PC-3 (cell line): ENCODE measurements around the gene REELD1. TPM values are rescaled to one million over a fixed set of nuclear protein-coding genes. Genes with fewer than 3 reads are reported as not detected.

Experiments used
- ATAC-seq: fragments of 200-7000 bp; cut with Tn5 transposase; 2 replicates; pipeline ENCODE4 v1.9.1; 2020; ENCODE audit warnings: mild to moderate bottlenecking, moderate library complexity
- BruUV-seq: library from RNA; stranded (reverse); fragments of 400-500 nt; replicated peaks from 2 replicates; lab custom pipeline; 2021; lab: Mats Ljungman, UMichigan
- CTCF ChIA-PET: fragments of 300-600 bp; sonication (Branson Sonifier 250); formaldehyde crosslinking; loops from one replicate; lab custom pipeline; 2022; ENCODE audit warnings: antibody characterized with exemption; lab: Charles Lee
- POLR2A ChIA-PET: fragments of 300-600 bp; sonication (Branson Sonifier 250); formaldehyde crosslinking; loops from one replicate; lab custom pipeline; 2022; ENCODE audit warnings: antibody characterized with exemption; ENCODE audit not compliant: unreplicated experiment; lab: Charles Lee
- DNase-seq: peaks from one replicate; pipeline ENCODE4 v3.0.0-alpha.2; 2015
- H2AFZ ChIP-seq: fragments of 300-600 bp; sonication (generic); 2 replicates; pipeline ENCODE4 v1.6.0; 2016; ENCODE audit warnings: antibody characterized with exemption, low read length
- H3F3A ChIP-seq: fragments of 300-600 bp; sonication (generic); one replicate; pipeline ENCODE4 v1.6.0; 2017; ENCODE audit warnings: antibody characterized with exemption, low read length, control low read depth, mild to moderate bottlenecking; ENCODE audit not compliant: unreplicated experiment
- H3K27ac ChIP-seq: fragments of 300-600 bp; sonication (generic); 2 replicates; pipeline ENCODE4 v1.5.1; 2016; ENCODE audit warnings: mild to moderate bottlenecking, low read length
- H3K27me3 ChIP-seq: fragments of 300-600 bp; sonication (generic); 2 replicates; pipeline ENCODE4 v1.6.1; 2016; ENCODE audit warnings: low read length, mixed read lengths
- H3K36me3 ChIP-seq: fragments of 300-600 bp; sonication (generic); 2 replicates; pipeline ENCODE4 v1.6.1; 2016; ENCODE audit warnings: low read depth, mixed run types, low read length, mixed read lengths
- H3K4me1 ChIP-seq: fragments of 300-600 bp; sonication (generic); 2 replicates; pipeline ENCODE4 v1.5.1; 2016; ENCODE audit warnings: low read length; ENCODE audit not compliant: insufficient read depth
- H3K4me2 ChIP-seq: fragments of 300-600 bp; sonication (generic); 2 replicates; pipeline ENCODE4 v1.6.0; 2016; ENCODE audit warnings: low read length
- H3K4me3 ChIP-seq: fragments of 300-600 bp; sonication (generic); 2 replicates; pipeline ENCODE4 v1.5.1; 2016; ENCODE audit warnings: mild to moderate bottlenecking, low read length, mixed read lengths
- H3K79me2 ChIP-seq: fragments of 300-600 bp; sonication (generic); 2 replicates; pipeline ENCODE4 v1.6.1; 2017; ENCODE audit warnings: low read length, mixed read lengths
- H3K9ac ChIP-seq: fragments of 300-600 bp; sonication (generic); 2 replicates; pipeline ENCODE4 v1.6.0; 2016; ENCODE audit warnings: mild to moderate bottlenecking, low read length
- H3K9me2 ChIP-seq: fragments of 300-600 bp; sonication (generic); replicated peaks from 2 replicates; pipeline ENCODE4 v1.6.1; 2016; ENCODE audit warnings: mixed run types, low read length, mixed read lengths
- H3K9me3 ChIP-seq: fragments of 300-600 bp; sonication (generic); 2 replicates; pipeline ENCODE4 v1.6.1; 2016; ENCODE audit warnings: low read length, mixed read lengths
- H4K20me1 ChIP-seq: fragments of 300-600 bp; sonication (generic); 2 replicates; pipeline ENCODE4 v1.6.1; 2016; ENCODE audit warnings: low read length, mixed read lengths
- CTCF ChIP-seq: fragments of 300-600 bp; sonication (generic); conservative IDR thresholded peaks from 2 replicates; pipeline ENCODE4 v1.5.1; 2017; ENCODE audit warnings: antibody characterized with exemption, low read depth, mild to moderate bottlenecking, low read length
- EZH2 ChIP-seq: fragments of 300-600 bp; sonication (generic); IDR thresholded peaks from one replicate; pipeline ENCODE4 v1.6.1; 2017; ENCODE audit warnings: antibody characterized with exemption, mild to moderate bottlenecking, low read length; ENCODE audit not compliant: unreplicated experiment
- EZH2phosphoT487 ChIP-seq: fragments of 300-600 bp; sonication (generic); IDR thresholded peaks from 2 replicates; pipeline ENCODE4 v1.6.1; 2018; ENCODE audit warnings: mild to moderate bottlenecking, antibody characterized with exemption, low read length, borderline replicate concordance
- intact Hi-C: fragments of 100-400 bp; cut with micrococcal nuclease; formaldehyde crosslinking; loops from 2 replicates; pipeline ENCODE4 v1.9.0; 2023
- total RNA-seq: library from RNA; depleted of rRNA; stranded (reverse); fragments of >200 nt; gene quantifications from 2 replicates; pipeline ENCODE4 v1.2.3, GENCODE V29; 2014

The REELD1 gene
- total RNA-seq, 1 experiment from 2014 or later, result not detected

- H3K9me3 ChIP-seq, result no peaks in the 10 kb centered on the region
- H3K79me2 ChIP-seq, result no peaks in the 10 kb centered on the region
- no peaks in the 10 kb centered on the region for H3K27me3 ChIP-seq
- no peak overlapping the region for H3K4me3 ChIP-seq
- no peaks in the 10 kb centered on the region for H4K20me1 ChIP-seq
- ATAC-seq, result no peak
- TF ChIP-seq EZH2 (no peak), EZH2phosphoT487 (no peak), CTCF (no peak)
- intact Hi-C loops, result no loop called here
- H2AFZ ChIP-seq, result no peak overlapping the region
- H3K9ac ChIP-seq, result no peak overlapping the region
- POLR2A ChIA-PET, result no interaction called here
- H3K4me2 ChIP-seq, result no peak overlapping the region
- H3F3A ChIP-seq, result no peaks in the 10 kb centered on the region
- BruUV-seq, result no TSS peak
- DNase-seq, result no peak
- no peaks in the 10 kb centered on the region for H3K9me2 ChIP-seq
- no peaks in the 10 kb centered on the region for H3K36me3 ChIP-seq
- CTCF ChIA-PET, result no interaction called here
- H3K27ac ChIP-seq, result no peak overlapping the region
- peaks cover 8% of the 10 kb centered on the region for H3K4me1 ChIP-seq
These were observed 21.9 kb downstream of the REELD1 start for GRCh38 chr4:146236216-146236615.

- no TSS peak for BruUV-seq
- Histone ChIP-seq H3K27me3 (no peaks in the 10 kb centered on the region), H3K4me1 (peaks cover 15% of the 10 kb centered on the region), H4K20me1 (no peaks in the 10 kb centered on the region), H3K36me3 (no peaks in the 10 kb centered on the region), H3F3A (peaks cover 4% of the 10 kb centered on the region), H3K9me3 (no peaks in the 10 kb centered on the region), H3K4me3 (no peak overlapping the region), H3K4me2 (no peak overlapping the region), H3K27ac (no peak overlapping the region), H3K9me2 (no peaks in the 10 kb centered on the region), H3K79me2 (no peaks in the 10 kb centered on the region), H3K9ac (no peak overlapping the region), H2AFZ (no peak overlapping the region)
- POLR2A ChIA-PET, result no interaction called here
- no peak for TF ChIP-seq EZH2
- no peak for TF ChIP-seq CTCF
- TF ChIP-seq EZH2phosphoT487, result no peak
- intact Hi-C loops, result no loop called here
- DNase-seq (no peak), ATAC-seq (no peak)
- CTCF ChIA-PET, result no interaction called here
These were observed 22.8 kb downstream of the REELD1 start for GRCh38 chr4:146237092-146237491.

GRCh38 chr4:146238107-146238506, 23.8 kb downstream of the REELD1 start:
- H3K36me3 ChIP-seq, result no peaks in the 10 kb centered on the region
- H3F3A ChIP-seq, result peaks cover 4% of the 10 kb centered on the region
- no TSS peak for BruUV-seq
- no peak for DNase-seq
- no peak overlapping the region for H3K4me3 ChIP-seq
- intact Hi-C loops, result no loop called here
- ChIA-PET POLR2A (no interaction called here), CTCF (no interaction called here)
- TF ChIP-seq EZH2phosphoT487 (no peak), EZH2 (no peak), CTCF (no peak)
- no peaks in the 10 kb centered on the region for H3K79me2 ChIP-seq
- H3K27me3 ChIP-seq, result no peaks in the 10 kb centered on the region
- no peak overlapping the region for H3K4me2 ChIP-seq
- H3K9ac ChIP-seq, result no peak overlapping the region
- no peaks in the 10 kb centered on the region for H3K9me2 ChIP-seq
- H3K9me3 ChIP-seq, result no peaks in the 10 kb centered on the region
- H3K4me1 ChIP-seq, result peaks cover 24% of the 10 kb centered on the region
- H3K27ac ChIP-seq, result no peak overlapping the region
- no peak for ATAC-seq
- H2AFZ ChIP-seq, result no peak overlapping the region
- no peaks in the 10 kb centered on the region for H4K20me1 ChIP-seq
